A549 (cell line): ENCODE results near the gene DBET. TPM values are rescaled to one million over a fixed set of nuclear protein-coding genes. Genes with fewer than 3 reads are reported as not detected.

ENCODE experiments used
- ATAC-seq, 2 experiments: fragments of 200-7000 bp in 1 of 2; fragments of >200 bp in 1 of 2; cut with Nextera tagmentation in 1 of 2; cut with Tn5 transposase in 1 of 2; 3 replicates each; pipeline versions ENCODE4 v1.8.0 to v1.9.1; 2018 to 2020; ENCODE audit warnings: mild to moderate bottlenecking in 1 of 2, moderate library complexity in 1 of 2
- CTCF ChIA-PET: fragments of 300-600 bp; sonication (Branson Sonifier 250); formaldehyde crosslinking; extraction: SDS; loops from one replicate; lab custom pipeline; 2021; ENCODE audit warnings: antibody characterized with exemption, inconsistent platforms; lab: Yijun Ruan, JAX
- POLR2A ChIA-PET: fragments of 350-600 bp; formaldehyde crosslinking; extraction: SDS; loops from one replicate; lab custom pipeline; 2021; ENCODE audit warnings: antibody characterized with exemption, inconsistent platforms; lab: Yijun Ruan, JAX
- DNase-seq, 2 experiments: peaks; one replicate each; pipeline versions ENCODE4 v3.0.0 to v3.0.0-alpha.2; 2011 to 2016; ENCODE audit warnings: low read depth in 1 of 2, low spot score in 1 of 2
- FAIRE-seq: peaks from 2 replicates; lab custom pipeline; 2011; peaks lifted over from hg19 to GRCh38; lab: Jason Lieb, UNC
- H3K27ac ChIP-seq, 2 experiments: fragments of >200 bp; sonication (Bioruptor Twin); formaldehyde crosslinking; 3 replicates each; pipeline ENCODE4 v1.5.1; 2016 to 2017
- H3K4me1 ChIP-seq: fragments of >200 bp; sonication (Bioruptor Twin); formaldehyde crosslinking; 3 replicates; pipeline ENCODE4 v1.6.1; 2016
- H3K4me2 ChIP-seq: fragments of >200 bp; sonication (Bioruptor Twin); formaldehyde crosslinking; 3 replicates; pipeline ENCODE4 v1.6.1; 2016
- H3K4me3 ChIP-seq: fragments of >200 bp; sonication (Bioruptor Twin); formaldehyde crosslinking; 3 replicates; pipeline ENCODE4 v1.5.1; 2016
- H3K9me3 ChIP-seq: fragments of >200 bp; sonication (Bioruptor Twin); formaldehyde crosslinking; 3 replicates; pipeline ENCODE4 v1.6.1; 2016
- BHLHE40 ChIP-seq: IDR thresholded peaks from 2 replicates; pipeline ENCODE4 v1.6.1; 2012; ENCODE audit warnings: low read depth, low read length, inconsistent platforms
- CHD4 ChIP-seq: fragments of 200-600 bp; sonication (generic); IDR thresholded peaks from 2 replicates; pipeline ENCODE4 v1.6.1; 2016; ENCODE audit warnings: antibody characterized with exemption, mild to moderate bottlenecking, borderline replicate concordance
- ESRRA ChIP-seq: fragments of 150-350 bp; IDR thresholded peaks from 2 replicates; pipeline ENCODE4 v1.6.1; 2014; ENCODE audit warnings: mild to moderate bottlenecking, low read length, borderline replicate concordance
- FOXS1 ChIP-seq: fragments of 250-450 bp; sonication (Bioruptor Pico); IDR thresholded peaks from 2 replicates; pipeline ENCODE4 v1.5.0; 2020; ENCODE audit warnings: mild to moderate bottlenecking, moderate library complexity
- GATA3 ChIP-seq: IDR thresholded peaks from 2 replicates; pipeline ENCODE4 v1.6.1; 2012; ENCODE audit warnings: borderline replicate concordance
- HDAC2 ChIP-seq: fragments of 200-600 bp; sonication (generic); IDR thresholded peaks from 2 replicates; pipeline ENCODE4 v1.6.1; 2016
- HEYL ChIP-seq: fragments of 250-450 bp; sonication (Bioruptor Pico); IDR thresholded peaks from 2 replicates; pipeline ENCODE4 v1.8.0; 2021; ENCODE audit warnings: mild to moderate bottlenecking, moderate library complexity
- JUN ChIP-seq, 2 experiments: fragments of >200 bp; sonication (Bioruptor Twin); formaldehyde crosslinking; IDR thresholded peaks; 2 replicates in 1 of 2; 3 replicates in 1 of 2; pipeline ENCODE4 v1.6.1; 2016 to 2017
- JUNB ChIP-seq: fragments of >200 bp; sonication (Bioruptor Twin); formaldehyde crosslinking; IDR thresholded peaks from 2 replicates; pipeline ENCODE4 v1.6.1; 2016
- KDM1A ChIP-seq: fragments of 200-600 bp; sonication (generic); IDR thresholded peaks from 2 replicates; pipeline ENCODE4 v1.6.1; 2016; ENCODE audit warnings: low read depth, mild to moderate bottlenecking
- MAFK ChIP-seq: fragments of 450-650 bp; IDR thresholded peaks from 2 replicates; pipeline ENCODE4 v1.6.1; 2014; ENCODE audit not compliant: partially characterized antibody
- NPAS2 ChIP-seq: fragments of 250-450 bp; sonication (Bioruptor Pico); IDR thresholded peaks from 2 replicates; pipeline ENCODE4 v1.8.0; 2022; ENCODE audit warnings: mild to moderate bottlenecking, moderate library complexity, borderline replicate concordance
- NR3C1 ChIP-seq: fragments of >200 bp; sonication (Bioruptor Twin); formaldehyde crosslinking; IDR thresholded peaks from 3 replicates; pipeline ENCODE4 v1.6.1; 2017
- POLR2AphosphoS2 ChIP-seq: conservative IDR thresholded peaks from 2 replicates; pipeline ENCODE4 v1.6.1; 2012; ENCODE audit warnings: low read length, improper control_type of control experiment, inconsistent platforms
- RARB ChIP-seq: fragments of 250-450 bp; sonication (Bioruptor Pico); IDR thresholded peaks from 2 replicates; pipeline ENCODE4 v1.8.0; 2021; ENCODE audit warnings: mild to moderate bottlenecking, moderate library complexity
- RFX5 ChIP-seq: fragments of 450-650 bp; IDR thresholded peaks from 2 replicates; pipeline ENCODE4 v1.7.1; 2014; ENCODE audit warnings: antibody characterized with exemption, mild to moderate bottlenecking, moderate library complexity
- RNF2 ChIP-seq: fragments of 200-600 bp; sonication (generic); IDR thresholded peaks from 2 replicates; pipeline ENCODE4 v1.6.1; 2016; ENCODE audit warnings: low read depth, mild to moderate bottlenecking, antibody characterized with exemption, moderate library complexity, borderline replicate concordance
- SMC3 ChIP-seq: fragments of >200 bp; sonication (Bioruptor Twin); formaldehyde crosslinking; IDR thresholded peaks from 3 replicates; pipeline ENCODE4 v1.6.1; 2018; ENCODE audit warnings: inconsistent platforms
- TFCP2L1 ChIP-seq: fragments of 250-450 bp; sonication (Bioruptor Pico); IDR thresholded peaks from 2 replicates; pipeline ENCODE4 v1.5.0; 2021; ENCODE audit warnings: mild to moderate bottlenecking
- WGBS: methylation state at CpG from one replicate; pipeline ENCODE4 v1.1.6; 2017; ENCODE audit errors: missing lambda C conversion rate; 5-methylcytosine and 5-hydroxymethylcytosine counted together
- polyA plus RNA-seq, 4 experiments: library from polyadenylated mRNA; depleted of rRNA in 3 of 4; stranded (reverse); fragments of >200 nt; fragmentation: RNase III in 1 of 4; extraction: RNeasy Plus Mini Kit Qiagen cat#74134 plus additional on column Dnase treatment in 1 of 4; gene quantifications; 2 replicates in 3 of 4; 3 replicates in 1 of 4; pipeline ENCODE4 v1.2.3, GENCODE V29; 2011 to 2017
- TF ChIP-seq, protein P1 (sequence below): fragments of >200 bp; sonication (Bioruptor Twin); formaldehyde crosslinking; IDR thresholded peaks from 2 replicates; pipeline ENCODE4 v1.6.1; 2016

Gene DBET
- polyA plus RNA-seq, 2 of the 4 experiments (the other 2 are of a cell fraction) = not detected

DNA sequence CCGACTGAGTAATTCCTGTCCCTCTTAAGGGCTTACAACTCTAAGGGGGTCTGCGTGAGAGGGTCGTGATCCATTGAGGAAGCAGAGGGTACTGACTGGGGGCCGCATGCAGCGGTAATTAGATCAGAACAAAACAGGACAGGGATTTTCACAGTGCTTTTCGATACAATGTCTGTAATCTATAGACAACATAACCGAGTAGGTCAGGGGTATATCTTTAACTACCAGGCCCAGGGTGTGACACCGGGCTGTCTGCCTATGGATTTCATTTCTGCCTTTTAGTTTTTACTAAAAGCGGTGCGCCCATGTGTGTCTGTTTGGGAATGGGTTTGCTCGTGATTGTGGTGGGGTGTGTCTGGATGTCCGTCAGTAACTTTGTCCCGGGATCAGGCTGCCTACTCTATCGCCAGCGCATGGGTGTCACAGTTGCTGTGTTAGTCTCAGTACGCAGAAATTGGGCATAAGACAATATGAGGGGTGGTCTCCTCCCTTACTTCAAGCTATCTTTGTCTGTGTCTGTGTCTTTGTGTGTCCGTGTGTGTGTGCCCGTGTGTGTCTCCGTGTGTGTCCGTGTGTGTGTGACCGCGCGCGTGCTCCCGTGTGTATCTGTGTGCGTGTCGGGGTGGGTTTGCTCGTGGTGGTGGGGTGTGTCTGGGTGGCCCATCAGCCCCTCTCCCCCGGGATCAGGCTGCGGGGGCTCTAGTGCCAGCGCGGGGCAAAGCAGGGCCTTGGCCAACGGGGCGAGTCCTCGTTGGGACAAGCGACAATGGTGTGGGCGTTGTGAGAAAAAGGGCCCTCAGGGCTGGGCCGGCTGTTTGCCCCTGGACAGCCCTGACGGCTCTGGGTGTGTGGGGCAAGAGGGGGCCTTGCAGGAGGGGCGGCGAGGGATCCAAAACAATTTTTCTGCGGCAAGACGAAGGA lies 47.7 kb upstream of the DBET start:
- FAIRE-seq = no peak
- H3K4me3 ChIP-seq = no peak overlapping the region
- TF ChIP-seq HEYL (CRISPR knock-in tag) (no peak), BHLHE40 (no peak), MAFK (no peak), GATA3 (no peak)
- TF ChIP-seq, all 56 proteins: peak for 0
- 74% methylated on average over 23 of the region's 43 CpGs for WGBS
- POLR2A ChIA-PET = no interaction called here
- H3K9me3 ChIP-seq = no peaks in the 10 kb centered on the region
- H3K4me2 ChIP-seq = no peak overlapping the region
- no peaks in the 10 kb centered on the region for H3K4me1 ChIP-seq
- CTCF ChIA-PET = no interaction called here
- DNase-seq (no peak), ATAC-seq (no peak)
- no peak overlapping the region for H3K27ac ChIP-seq

DNA sequence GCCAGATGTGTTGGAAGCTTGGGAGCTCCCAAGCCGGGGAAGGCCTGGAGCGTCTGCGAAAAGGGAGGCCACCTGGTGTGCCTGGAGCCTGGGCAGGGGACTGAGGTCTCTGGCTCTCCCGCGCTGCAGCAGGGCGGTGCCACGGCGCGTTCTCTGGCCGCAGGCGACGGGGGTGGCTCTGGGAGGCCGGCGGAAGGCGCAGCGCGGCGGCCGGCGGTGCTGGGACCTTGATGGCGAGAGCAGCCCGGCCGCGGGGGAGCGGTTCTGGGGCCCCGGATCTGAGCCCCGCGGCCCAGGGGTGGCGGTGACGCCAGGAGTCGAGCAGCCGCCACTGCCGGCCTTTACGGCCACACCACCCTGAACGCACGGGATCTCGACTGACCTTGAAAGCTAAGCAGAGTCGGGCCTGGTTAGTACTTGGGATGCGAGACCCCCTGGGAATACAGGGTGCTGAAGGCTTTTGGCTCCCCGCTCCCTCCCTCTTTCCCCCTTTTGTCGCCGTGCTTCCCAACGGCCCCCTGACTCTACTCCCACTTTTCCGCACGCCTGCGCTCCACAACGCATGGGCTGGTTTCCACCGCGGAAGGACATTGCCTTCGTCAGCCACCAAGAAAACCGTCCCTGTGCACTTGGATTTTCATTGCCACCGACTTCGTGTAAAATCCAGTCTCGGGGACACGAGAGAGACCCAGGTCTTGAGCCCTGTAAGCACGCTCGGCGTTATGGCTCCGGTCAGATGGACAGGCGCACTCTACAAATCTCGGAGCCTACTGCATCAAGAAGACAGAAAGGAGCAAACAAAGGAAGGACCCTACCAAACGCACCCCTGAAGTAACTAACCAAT lies 46.7 kb upstream of the DBET start:
- DNase-seq (no peak), ATAC-seq (no peak), FAIRE-seq (no peak)
- TF ChIP-seq, protein P1, sequence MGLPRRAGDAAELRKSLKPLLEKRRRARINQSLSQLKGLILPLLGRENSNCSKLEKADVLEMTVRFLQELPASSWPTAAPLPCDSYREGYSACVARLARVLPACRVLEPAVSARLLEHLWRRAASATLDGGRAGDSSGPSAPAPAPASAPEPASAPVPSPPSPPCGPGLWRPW = no peak
- TF ChIP-seq TFCP2L1 (CRISPR knock-in tag) = no peak
- TF ChIP-seq KDM1A = no peak
- no peak for TF ChIP-seq POLR2AphosphoS2
- TF ChIP-seq SMC3 = no peak
- no peak for TF ChIP-seq RARB
- no peak for TF ChIP-seq JUNB
- TF ChIP-seq HDAC2 = no peak
- TF ChIP-seq CHD4 = no peak
- TF ChIP-seq FOXS1 (CRISPR knock-in tag) = no peak
- no peak for TF ChIP-seq NR3C1
- no peak for TF ChIP-seq ESRRA
- no peak for TF ChIP-seq RNF2
- TF ChIP-seq JUN (IDR thresholded peaks at IDR 0.05) = no peak
- WGBS = 87% methylated on average over 28 of the region's 62 CpGs
- no peak overlapping the region for H3K4me2 ChIP-seq
- H3K9me3 ChIP-seq = no peaks in the 10 kb centered on the region
- no peaks in the 10 kb centered on the region for H3K4me1 ChIP-seq
- CTCF ChIA-PET = no interaction called here
- POLR2A ChIA-PET = no interaction called here
- no peak overlapping the region for H3K4me3 ChIP-seq
- H3K27ac ChIP-seq = no peak overlapping the region

DNA sequence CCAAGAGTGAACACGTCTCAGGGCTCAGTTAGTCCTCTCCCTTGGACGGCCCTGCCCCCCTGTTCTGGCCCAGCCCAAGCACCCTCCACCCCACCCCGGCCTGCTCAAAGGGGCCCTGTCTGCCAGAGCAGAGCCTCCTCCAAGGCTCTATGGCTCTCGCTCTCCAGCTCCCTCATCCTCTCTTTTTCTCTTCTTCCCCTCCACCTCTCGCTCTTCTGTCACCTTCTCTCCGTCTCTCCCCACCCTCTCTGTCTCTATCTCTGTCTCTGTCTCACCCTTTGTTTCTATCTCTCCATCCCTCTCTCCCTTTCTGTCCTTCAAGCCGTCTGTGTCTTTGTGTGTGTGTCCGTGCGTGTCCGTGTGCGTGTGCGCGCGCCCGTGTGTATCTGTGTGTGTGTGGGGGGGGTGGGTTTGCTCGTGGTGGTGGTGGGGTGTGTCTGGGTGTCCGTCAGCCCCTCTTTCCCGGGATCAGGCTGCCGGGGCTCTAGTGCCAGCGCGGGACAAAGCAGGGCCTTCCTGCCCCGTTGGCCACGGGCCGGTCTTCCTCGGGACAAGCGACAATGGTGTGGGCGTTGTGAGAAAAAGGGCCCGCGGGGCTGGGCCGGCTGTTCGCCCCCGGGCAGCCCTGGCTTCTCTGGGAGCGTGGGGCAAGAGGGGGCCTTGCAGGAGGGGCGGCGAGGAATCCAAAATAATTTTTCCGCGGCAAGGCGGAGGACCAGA lies 45.9 kb upstream of the DBET start:
- Histone ChIP-seq H3K4me3 (no peak overlapping the region), H3K9me3 (no peaks in the 10 kb centered on the region), H3K27ac (no peak overlapping the region), H3K4me1 (no peaks in the 10 kb centered on the region), H3K4me2 (no peak overlapping the region)
- no peak for TF ChIP-seq ESRRA
- no peak for TF ChIP-seq RFX5
- no peak for TF ChIP-seq NPAS2
- WGBS = 71% methylated on average over 25 of the region's 38 CpGs
- DNase-seq = no peak
- CTCF ChIA-PET = no interaction called here
- POLR2A ChIA-PET = no interaction called here
- no peak for FAIRE-seq
- no peak for ATAC-seq
